ENCODE results near the gene ABCA8. TPM values are rescaled to one million over a fixed set of nuclear protein-coding genes. Genes with fewer than 3 reads are reported as not detected.

ABCA8 gene
- total and polyA plus RNA-seq, 8 donors, result 22.7 to 145 (median 99.9) TPM

DNA sequence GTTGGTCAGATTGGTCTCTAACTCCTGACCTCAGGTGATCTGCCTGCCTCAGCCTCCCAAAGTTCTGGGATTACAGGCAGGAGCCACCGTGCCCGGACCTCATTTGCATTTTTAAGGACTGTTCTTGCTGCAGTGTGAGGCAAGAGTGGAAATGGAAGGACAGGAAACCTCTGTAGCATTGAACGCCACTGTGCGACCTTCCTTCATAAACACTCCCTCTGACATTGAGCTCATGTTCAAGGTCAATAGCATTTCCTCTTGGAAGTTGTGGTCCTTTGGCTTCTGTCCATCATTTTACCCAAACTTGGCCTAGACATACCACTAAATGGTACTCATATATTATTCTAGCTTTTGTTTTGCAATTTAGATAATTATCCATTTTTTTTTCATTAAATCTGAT is 32.8 kb upstream of the ABCA8 start:
- ATAC-seq (no peak), DNase-seq (no peak)
- Histone ChIP-seq H3K4me1 (no peaks in the 10 kb centered on the region), H3K4me3 (no peak overlapping the region), H3K9me3 (no peaks in the 10 kb centered on the region), H3K27me3 (no peaks in the 10 kb centered on the region), H3K36me3 (no peaks in the 10 kb centered on the region), H3K27ac (no peak overlapping the region)
- TF ChIP-seq, protein P1, sequence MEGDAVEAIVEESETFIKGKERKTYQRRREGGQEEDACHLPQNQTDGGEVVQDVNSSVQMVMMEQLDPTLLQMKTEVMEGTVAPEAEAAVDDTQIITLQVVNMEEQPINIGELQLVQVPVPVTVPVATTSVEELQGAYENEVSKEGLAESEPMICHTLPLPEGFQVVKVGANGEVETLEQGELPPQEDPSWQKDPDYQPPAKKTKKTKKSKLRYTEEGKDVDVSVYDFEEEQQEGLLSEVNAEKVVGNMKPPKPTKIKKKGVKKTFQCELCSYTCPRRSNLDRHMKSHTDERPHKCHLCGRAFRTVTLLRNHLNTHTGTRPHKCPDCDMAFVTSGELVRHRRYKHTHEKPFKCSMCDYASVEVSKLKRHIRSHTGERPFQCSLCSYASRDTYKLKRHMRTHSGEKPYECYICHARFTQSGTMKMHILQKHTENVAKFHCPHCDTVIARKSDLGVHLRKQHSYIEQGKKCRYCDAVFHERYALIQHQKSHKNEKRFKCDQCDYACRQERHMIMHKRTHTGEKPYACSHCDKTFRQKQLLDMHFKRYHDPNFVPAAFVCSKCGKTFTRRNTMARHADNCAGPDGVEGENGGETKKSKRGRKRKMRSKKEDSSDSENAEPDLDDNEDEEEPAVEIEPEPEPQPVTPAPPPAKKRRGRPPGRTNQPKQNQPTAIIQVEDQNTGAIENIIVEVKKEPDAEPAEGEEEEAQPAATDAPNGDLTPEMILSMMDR (IDR thresholded peaks at IDR 0.05), result no peak
- intact Hi-C loops (cut with DNase I), result no loop called here

DNA sequence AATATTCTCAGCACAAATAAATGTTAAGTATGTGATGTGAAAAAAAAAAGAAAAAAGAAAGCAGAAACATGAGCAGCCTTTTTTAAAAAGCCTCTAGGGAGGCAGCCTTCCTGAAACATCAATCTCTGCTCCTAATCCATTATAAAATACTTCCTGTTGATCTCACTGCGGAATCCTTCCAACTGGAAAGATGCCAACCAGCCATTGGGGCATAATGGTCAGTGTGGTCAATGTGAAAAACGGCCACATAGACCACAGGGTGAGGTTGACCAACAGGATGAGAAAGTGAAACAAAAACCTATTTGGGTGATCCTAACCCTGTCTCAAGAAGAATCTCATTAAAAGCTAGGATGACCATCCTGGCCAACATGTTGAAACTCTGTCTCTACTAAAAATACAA is 26.1 kb upstream of the ABCA8 start:
- Histone ChIP-seq H3K36me3 (no peaks in the 10 kb centered on the region), H3K4me1 (no peaks in the 10 kb centered on the region), H3K27me3 (no peaks in the 10 kb centered on the region), H3K27ac (no peak overlapping the region), H3K4me3 (no peak overlapping the region), H3K9me3 (no peaks in the 10 kb centered on the region)
- TF ChIP-seq, protein P1 (IDR thresholded peaks at IDR 0.05), result no peak
- peak in 1 of 4 donors; percentile 11 for DNase-seq
- intact Hi-C loops (cut with DNase I), result no loop called here
- peak; percentile 45 for ATAC-seq

DNA sequence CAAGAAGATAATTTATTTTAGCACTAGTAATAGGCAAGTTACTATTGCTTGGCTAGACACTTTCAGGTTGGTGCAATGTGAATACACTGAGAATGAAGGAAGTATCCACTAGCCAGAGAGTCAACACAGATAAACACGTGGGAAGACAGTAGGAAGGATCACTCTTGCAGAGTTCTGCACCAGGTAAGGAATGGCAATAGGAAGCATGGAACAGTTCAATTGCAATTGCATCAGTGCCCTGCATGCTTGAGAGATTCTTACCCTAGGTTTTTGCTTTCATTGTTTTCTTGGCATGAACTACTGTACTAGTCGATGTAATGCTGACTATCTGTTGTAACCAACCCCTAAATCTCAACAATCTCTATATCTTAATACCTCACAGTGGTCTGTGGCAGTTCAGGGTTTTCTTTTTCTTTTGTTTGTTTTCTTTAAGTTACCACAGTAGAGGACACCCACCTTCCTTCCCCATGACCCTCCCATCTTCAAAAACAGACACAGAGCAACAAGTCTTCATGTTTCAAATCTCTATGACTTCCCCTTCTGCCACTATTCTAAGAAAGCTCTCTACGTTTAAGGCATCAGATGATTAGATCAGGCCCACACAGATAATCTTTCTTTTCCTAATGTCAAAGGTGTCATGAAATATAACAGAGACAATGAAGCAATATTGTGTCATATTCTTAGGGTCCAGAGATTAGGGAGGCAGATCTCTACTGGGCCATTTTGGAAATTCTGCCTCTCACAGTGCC is 18.1 kb upstream of the ABCA8 start:
- intact Hi-C loops (cut with DNase I), result loop anchor here (10.0 kb wide), 1 partner anchor 188 kb away; no protein-coding TSS in a partner anchor
- Histone ChIP-seq H3K4me1 (no peaks in the 10 kb centered on the region), H3K4me3 (no peak overlapping the region), H3K9me3 (no peaks in the 10 kb centered on the region), H3K27me3 (no peaks in the 10 kb centered on the region), H3K36me3 (no peaks in the 10 kb centered on the region), H3K27ac (no peak overlapping the region)
- TF ChIP-seq, protein P1 (IDR thresholded peaks at IDR 0.05), result no peak
- DNase-seq, result no peak
- no peak for ATAC-seq

DNA sequence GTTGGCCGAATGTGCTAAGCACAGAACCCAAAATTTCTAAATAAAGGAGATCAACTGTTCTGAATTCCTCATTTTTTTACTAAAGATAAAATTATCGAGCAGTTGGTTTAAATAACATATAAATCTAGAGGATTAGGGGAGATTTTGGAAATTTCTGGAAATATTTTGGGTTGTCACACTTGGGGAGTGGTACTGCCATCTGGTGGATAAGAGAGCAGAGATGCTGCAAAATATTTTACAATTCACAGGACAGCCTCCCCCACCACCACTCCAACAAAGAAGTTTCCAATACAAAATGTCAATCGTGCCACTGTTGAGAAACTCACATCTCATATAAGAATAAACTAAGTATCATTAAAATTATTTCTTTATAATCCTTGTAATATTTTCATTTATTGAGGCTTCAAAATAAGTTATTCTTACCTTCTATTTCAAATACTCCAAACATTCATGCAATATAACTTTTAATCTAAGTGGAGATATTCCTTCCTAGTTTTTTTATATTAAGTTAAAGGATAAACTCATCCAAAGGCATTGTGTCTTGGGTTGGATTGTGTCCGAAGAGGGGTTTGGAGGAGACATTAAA is 17.0 kb upstream of the ABCA8 start:
- ATAC-seq (peak; percentile 79), DNase-seq (peak in 2 of 4 donors; percentile 36 to 46)
- Histone ChIP-seq H3K27ac (no peak overlapping the region), H3K27me3 (no peaks in the 10 kb centered on the region), H3K36me3 (no peaks in the 10 kb centered on the region), H3K4me3 (no peak overlapping the region), H3K4me1 (no peaks in the 10 kb centered on the region), H3K9me3 (no peaks in the 10 kb centered on the region)
- intact Hi-C loops (cut with DNase I), result loop anchor here (10.0 kb wide), 1 partner anchor 187 kb away; no protein-coding TSS in a partner anchor
- TF ChIP-seq, protein P1 (IDR thresholded peaks at IDR 0.05), result peak; percentile 31 to 50

DNA sequence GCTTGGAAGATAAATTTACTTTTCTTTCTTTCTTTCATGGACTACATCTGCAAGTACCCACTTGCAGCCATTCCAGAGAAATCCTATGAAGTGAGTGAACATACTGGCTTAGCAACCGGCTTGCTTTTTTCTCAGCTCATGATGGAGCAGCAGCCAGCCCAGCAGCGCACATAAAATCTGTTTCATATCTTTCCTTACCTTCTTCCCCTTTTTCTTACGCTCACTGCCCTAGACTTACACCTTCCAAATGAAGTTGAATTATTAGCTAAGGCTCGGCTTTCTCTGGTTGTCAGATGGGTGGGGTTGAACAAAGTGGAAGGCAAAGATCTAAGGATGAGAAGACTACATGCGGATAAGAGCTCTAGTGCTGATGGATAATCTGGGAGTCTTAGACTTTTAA is 13.9 kb upstream of the ABCA8 start:
- intact Hi-C loops (cut with DNase I), result no loop called here
- DNase-seq (no peak), ATAC-seq (no peak)
- Histone ChIP-seq H3K9me3 (no peaks in the 10 kb centered on the region), H3K4me1 (no peaks in the 10 kb centered on the region), H3K27me3 (no peaks in the 10 kb centered on the region), H3K36me3 (no peaks in the 10 kb centered on the region), H3K27ac (no peak overlapping the region), H3K4me3 (no peak overlapping the region)
- TF ChIP-seq, protein P1 (IDR thresholded peaks at IDR 0.05), result no peak
